DOHH2 (cell line): ENCODE measurements around the gene ARPC1B.

ENCODE experiments used
- CTCF ChIP-seq: fragments of 200-600 bp; sonication (generic); IDR thresholded peaks from one replicate; pipeline ENCODE4 v1.5.1; 2014; ENCODE audit warnings: antibody characterized with exemption, mild to moderate bottlenecking, low read depth, low read length; ENCODE audit not compliant: poor library complexity, severe bottlenecking
- EZH2phosphoT487 ChIP-seq: fragments of 200-600 bp; sonication (generic); IDR thresholded peaks from 2 replicates; pipeline ENCODE4 v1.6.1; 2017; ENCODE audit warnings: borderline replicate concordance, mild to moderate bottlenecking, antibody characterized with exemption, low read length, moderate library complexity, mixed read lengths

GRCh38 chr7:99424932-99425730 lies 50.6 kb downstream of the ARPC1B start:
- TF ChIP-seq CTCF (no peak), EZH2phosphoT487 (no peak)
